Esophagus muscularis mucosa (tissue), 3 donors: ENCODE results near the gene RERE.

Experiments used
- POLR2A ChIP-seq: fragments of 450-650 bp; IDR thresholded peaks from one replicate; pipeline ENCODE4 v1.6.1; 2017; ENCODE audit warnings: antibody characterized with exemption, moderate library complexity, mild to moderate bottlenecking, low read depth
- POLR2AphosphoS5 ChIP-seq, 2 donors: sonication (generic); formaldehyde crosslinking; IDR thresholded peaks; one replicate each; pipeline ENCODE4 v1.6.1; 2017; ENCODE audit warnings: antibody characterized with exemption in 2 of 2
- TF ChIP-seq, protein P1 (sequence below), 3 experiments: fragments of 200-600 bp in 2 of 3; fragments of 450-650 bp in 1 of 3; sonication (generic) in 2 of 3; IDR thresholded peaks; one replicate each; pipeline ENCODE4 v1.5.1; 2017 to 2019; ENCODE audit warnings: antibody characterized with exemption in 3 of 3, mild to moderate bottlenecking in 2 of 3, moderate library complexity in 1 of 3

DNA sequence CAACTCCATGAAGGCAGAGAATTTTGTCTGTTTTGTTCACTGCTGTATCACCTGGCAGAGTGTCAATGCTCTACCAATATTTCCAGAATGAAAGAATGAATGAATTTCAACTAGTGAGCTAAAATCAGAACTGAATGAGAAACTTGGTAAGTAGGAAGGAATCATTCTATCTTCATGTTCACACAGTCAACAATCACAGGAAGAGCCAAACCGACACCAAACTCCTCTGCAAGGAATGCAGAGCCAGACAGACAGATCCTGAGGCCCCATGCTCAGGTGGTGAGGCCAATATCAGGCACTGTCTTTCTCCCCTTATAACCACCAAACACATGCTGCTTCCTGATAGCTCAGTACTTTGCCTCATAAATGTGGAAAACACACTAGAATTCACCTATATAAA, 360.4 kb downstream of the RERE start:
- TF ChIP-seq, protein P1, sequence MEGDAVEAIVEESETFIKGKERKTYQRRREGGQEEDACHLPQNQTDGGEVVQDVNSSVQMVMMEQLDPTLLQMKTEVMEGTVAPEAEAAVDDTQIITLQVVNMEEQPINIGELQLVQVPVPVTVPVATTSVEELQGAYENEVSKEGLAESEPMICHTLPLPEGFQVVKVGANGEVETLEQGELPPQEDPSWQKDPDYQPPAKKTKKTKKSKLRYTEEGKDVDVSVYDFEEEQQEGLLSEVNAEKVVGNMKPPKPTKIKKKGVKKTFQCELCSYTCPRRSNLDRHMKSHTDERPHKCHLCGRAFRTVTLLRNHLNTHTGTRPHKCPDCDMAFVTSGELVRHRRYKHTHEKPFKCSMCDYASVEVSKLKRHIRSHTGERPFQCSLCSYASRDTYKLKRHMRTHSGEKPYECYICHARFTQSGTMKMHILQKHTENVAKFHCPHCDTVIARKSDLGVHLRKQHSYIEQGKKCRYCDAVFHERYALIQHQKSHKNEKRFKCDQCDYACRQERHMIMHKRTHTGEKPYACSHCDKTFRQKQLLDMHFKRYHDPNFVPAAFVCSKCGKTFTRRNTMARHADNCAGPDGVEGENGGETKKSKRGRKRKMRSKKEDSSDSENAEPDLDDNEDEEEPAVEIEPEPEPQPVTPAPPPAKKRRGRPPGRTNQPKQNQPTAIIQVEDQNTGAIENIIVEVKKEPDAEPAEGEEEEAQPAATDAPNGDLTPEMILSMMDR (IDR thresholded peaks at IDR 0.05), result no peak
- TF ChIP-seq POLR2AphosphoS5 (IDR thresholded peaks at IDR 0.05) (no peak), POLR2A (no peak)
